ENCODE measurements around the gene P2RY8.
"Not testable (repeated sequence)": the region's sequence is repeated elsewhere in the genome, so short reads cannot be mapped to it uniquely, and the experiment has no call there.

The P2RY8 gene

GRCh38 chrX:1500701-1501624, 36.0 kb downstream of the P2RY8 start:
- peak in 1 of 2 experiments; percentile 48 for DNase-seq (ENCODE audit: low read depth in 1 of 2, low spot score in 1 of 2)
- TF ChIP-seq JUND (IDR thresholded peaks at IDR 0.05; ENCODE audit: low read depth), result no peak
- in situ Hi-C loops (cut with HindIII; ENCODE audit: low pct_unique_long_range_greater_than_20kb, low sequenced_read_pairs), result no loop called here

DNA sequence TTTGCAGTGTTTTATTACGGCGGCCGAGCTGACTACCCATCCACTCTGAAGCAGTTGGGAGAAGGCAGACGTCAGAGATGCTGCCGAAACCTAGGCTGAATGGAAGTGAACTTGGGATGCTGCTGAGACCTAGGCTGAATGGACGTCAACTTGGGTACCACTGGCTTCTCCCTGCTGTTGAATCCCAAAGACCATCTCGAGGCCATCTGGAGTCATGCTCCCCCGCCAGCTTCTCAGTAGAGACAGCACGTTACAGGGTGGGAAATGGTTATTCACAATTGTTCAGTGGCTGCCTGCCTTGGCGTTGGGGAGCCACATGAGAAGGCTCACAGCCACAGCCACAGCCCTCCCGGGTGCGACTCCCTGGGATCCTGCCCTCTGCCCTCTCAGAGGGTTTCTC, 40.9 kb downstream of the P2RY8 start:
- no peak for DNase-seq (ENCODE audit: low read depth in 1 of 2, low spot score in 1 of 2)
- in situ Hi-C loops (cut with HindIII; ENCODE audit: low pct_unique_long_range_greater_than_20kb, low sequenced_read_pairs), result no loop called here
- no peak for TF ChIP-seq JUND (IDR thresholded peaks at IDR 0.05; ENCODE audit: low read depth)

DNA sequence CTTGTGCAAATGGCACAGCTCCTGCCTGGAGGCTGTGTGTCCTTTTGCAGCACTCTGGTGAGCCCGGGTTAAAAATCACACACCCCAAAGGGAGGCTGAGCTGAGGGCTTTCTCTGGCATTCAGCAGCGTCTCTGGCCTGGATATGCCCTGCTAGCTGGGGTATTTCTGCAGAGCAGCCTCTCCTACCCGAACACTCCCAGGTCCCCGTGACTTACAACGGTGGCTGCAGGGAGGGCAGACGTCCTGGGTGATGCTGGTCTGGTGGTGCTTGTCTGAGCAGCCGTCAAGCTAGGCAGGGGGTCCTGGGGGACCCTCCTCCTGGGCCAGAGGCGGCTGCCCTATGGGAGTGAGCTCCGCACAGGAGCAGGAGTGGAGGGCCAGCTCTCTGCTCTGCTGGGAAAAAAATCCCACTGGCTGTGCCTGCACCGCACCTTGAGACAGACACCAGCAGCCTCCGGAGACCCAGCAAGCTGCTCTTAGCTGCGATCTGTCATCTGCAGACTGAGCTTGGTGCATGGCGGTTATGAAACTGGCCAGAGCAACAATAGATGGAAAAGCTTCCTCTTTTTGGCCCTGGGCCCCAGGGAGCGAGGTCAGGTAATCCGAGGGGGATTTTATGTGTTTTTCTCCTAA, 43.0 kb downstream of the P2RY8 start:
- TF ChIP-seq JUND (IDR thresholded peaks at IDR 0.05; ENCODE audit: low read depth), result no peak
- in situ Hi-C loops (cut with HindIII; ENCODE audit: low pct_unique_long_range_greater_than_20kb, low sequenced_read_pairs), result no loop called here
- no peak for DNase-seq (ENCODE audit: low read depth in 1 of 2, low spot score in 1 of 2)

DNA sequence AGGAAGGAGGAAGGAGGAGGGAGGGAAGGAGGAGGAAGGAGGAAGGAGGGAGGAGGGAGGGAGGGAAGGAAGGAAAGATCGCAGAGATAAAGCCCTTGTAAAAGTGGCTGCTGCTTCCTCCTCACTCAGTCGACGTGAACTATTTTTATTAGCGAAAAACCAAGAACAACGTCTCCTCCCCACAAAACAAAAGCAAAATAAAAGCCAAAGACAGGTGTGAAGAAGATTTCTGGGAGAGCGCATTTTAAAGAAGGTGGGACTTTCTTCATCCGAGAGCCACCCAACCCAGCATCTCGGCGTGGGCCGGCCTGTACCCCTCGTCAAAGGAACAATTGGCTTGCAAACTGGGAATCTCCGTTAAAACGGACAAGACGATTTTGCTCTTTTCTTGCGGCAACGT, 43.6 kb downstream of the P2RY8 start:
- DNase-seq (ENCODE audit: low read depth in 1 of 2, low spot score in 1 of 2), result no peak
- in situ Hi-C loops (cut with HindIII; ENCODE audit: low pct_unique_long_range_greater_than_20kb, low sequenced_read_pairs), result no loop called here
- no peak for TF ChIP-seq JUND (IDR thresholded peaks at IDR 0.05; ENCODE audit: low read depth)

DNA sequence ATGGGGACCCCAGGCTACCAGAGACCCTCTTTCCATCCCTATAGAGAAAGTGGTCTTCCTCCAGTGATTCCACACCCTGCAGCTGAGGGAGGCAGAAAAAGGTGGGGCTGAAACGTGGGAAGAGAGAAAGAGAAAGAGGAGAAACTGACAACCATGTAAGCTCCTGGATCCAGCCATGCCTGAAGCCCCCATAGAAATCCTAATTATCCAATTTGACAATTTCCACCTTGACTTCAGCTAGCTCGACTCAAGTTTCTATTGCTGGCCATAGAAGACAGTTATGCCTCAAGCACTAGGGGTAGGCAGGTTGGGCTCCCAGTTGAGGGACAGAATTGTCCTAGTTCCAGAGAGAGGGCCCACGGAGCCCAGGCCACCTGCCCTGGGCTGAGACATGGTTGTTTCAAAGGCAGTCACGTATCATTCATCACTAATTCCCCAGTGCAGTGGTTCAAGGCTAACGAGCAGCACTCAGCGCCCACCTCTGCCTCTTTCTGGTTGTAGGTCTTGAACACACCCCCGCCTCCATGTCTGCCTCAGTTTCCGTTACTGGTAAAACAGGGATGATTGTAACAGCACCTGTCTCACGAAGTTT, 44.5 kb downstream of the P2RY8 start:
- in situ Hi-C loops (cut with HindIII; ENCODE audit: low pct_unique_long_range_greater_than_20kb, low sequenced_read_pairs), result no loop called here

DNA sequence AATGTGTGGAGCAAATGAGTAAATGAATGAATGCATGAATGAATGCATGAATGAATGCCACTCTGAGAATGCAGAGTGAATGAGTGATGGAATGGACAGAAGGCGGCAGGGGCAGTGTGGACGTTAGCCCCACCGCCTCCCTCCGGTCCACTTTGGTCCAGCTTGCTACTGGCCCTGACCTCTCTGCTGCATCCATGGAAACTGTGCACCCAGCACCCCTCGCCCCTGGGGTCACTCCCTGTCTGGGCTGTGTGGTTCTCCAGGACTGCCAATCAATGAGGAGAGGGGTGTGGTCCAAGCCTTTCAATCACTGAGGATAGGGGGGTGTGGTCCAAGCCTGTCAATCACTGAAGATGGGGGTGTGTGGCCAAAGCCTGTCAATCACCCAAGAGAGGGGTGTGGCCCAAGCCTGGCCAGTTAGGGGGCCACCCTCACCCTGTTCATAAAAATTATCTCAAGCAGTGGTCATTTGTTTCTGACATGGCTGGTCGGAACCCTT, 45.1 kb downstream of the P2RY8 start:
- no peak for TF ChIP-seq JUND (IDR thresholded peaks at IDR 0.05; ENCODE audit: low read depth)
- in situ Hi-C loops (cut with HindIII; ENCODE audit: low pct_unique_long_range_greater_than_20kb, low sequenced_read_pairs), result no loop called here
- DNase-seq (ENCODE audit: low read depth in 1 of 2, low spot score in 1 of 2), result peak in 1 of 2 experiments; percentile 82

More for the DNA sequence above, 44.5 kb downstream of the P2RY8 start:
- no peak for DNase-seq (ENCODE audit: low read depth in 1 of 2, low spot score in 1 of 2)
- no peak for TF ChIP-seq JUND (IDR thresholded peaks at IDR 0.05; ENCODE audit: low read depth)

- in situ Hi-C loops (cut with HindIII; ENCODE audit: low pct_unique_long_range_greater_than_20kb, low sequenced_read_pairs); DNase-seq (ENCODE audit: low read depth in 1 of 2, low spot score in 1 of 2): not testable (repeated sequence)
These were observed 45.7 kb downstream of the P2RY8 start for GRCh38 chrX:1491248-1491647.

DNA sequence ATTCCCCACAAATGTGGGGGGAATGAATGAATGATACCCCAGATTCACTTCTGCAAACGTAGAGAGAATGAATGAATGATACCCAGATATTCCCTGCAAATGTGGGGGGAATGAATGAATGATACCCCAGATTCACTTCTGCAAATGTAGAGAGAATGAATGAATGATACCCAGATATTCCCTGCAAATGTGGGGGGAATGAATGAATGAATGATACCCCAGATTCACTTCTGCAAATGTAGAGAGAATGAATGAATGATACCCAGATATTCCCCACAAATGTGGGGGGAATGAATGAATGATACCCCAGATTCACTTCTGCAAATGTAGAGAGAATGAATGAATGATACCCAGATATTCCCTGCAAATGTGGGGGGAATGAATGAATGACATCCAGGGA, 46.3 kb downstream of the P2RY8 start:
- in situ Hi-C loops (cut with HindIII; ENCODE audit: low pct_unique_long_range_greater_than_20kb, low sequenced_read_pairs); DNase-seq (ENCODE audit: low read depth in 1 of 2, low spot score in 1 of 2): not testable (repeated sequence)

GRCh38 chrX:1489354-1489753, 47.6 kb downstream of the P2RY8 start:
- DNase-seq (ENCODE audit: low read depth in 1 of 2, low spot score in 1 of 2); in situ Hi-C loops (cut with HindIII; ENCODE audit: low pct_unique_long_range_greater_than_20kb, low sequenced_read_pairs): not testable (repeated sequence)

DNA sequence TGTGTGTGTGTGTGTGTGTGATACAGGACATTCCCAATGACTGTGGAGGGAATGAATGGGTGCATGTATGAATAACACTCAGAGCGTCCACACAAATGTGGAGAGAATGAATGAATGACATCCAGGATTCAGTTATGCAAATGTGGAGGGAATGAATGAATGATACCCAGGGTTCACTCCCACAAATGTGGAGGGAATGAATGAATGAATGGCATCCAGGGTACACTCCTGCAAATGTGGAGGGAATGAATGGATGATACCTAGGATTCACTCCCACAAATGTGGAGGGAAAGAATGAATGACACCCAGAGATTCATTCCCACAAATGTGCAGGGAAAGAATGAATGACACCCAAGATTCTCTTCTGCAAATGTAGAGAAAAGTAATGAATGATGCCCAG, 48.2 kb downstream of the P2RY8 start:
- no peak for TF ChIP-seq JUND (IDR thresholded peaks at IDR 0.05; ENCODE audit: low read depth)
- no peak for DNase-seq (ENCODE audit: low read depth in 1 of 2, low spot score in 1 of 2)
- in situ Hi-C loops (cut with HindIII; ENCODE audit: low pct_unique_long_range_greater_than_20kb, low sequenced_read_pairs), result no loop called here

GRCh38 chrX:1488141-1488540, 48.8 kb downstream of the P2RY8 start:
- in situ Hi-C loops (cut with HindIII; ENCODE audit: low pct_unique_long_range_greater_than_20kb, low sequenced_read_pairs), result no loop called here
- DNase-seq (ENCODE audit: low read depth in 1 of 2, low spot score in 1 of 2), result no peak
- TF ChIP-seq JUND (IDR thresholded peaks at IDR 0.05; ENCODE audit: low read depth), result no peak

- in situ Hi-C loops (cut with HindIII; ENCODE audit: low pct_unique_long_range_greater_than_20kb, low sequenced_read_pairs), result no loop called here
- DNase-seq (ENCODE audit: low read depth in 1 of 2, low spot score in 1 of 2), result no peak
- no peak for TF ChIP-seq JUND (IDR thresholded peaks at IDR 0.05; ENCODE audit: low read depth)
These were observed 49.6 kb downstream of the P2RY8 start for GRCh38 chrX:1487401-1487800.
